T-helper 17 cell (primary cell): ENCODE data around the gene PROKR1. TPM values are rescaled to one million over a fixed set of nuclear protein-coding genes. Genes with fewer than 3 reads are reported as not detected.
"Not testable (repeated sequence)": the region's sequence is repeated elsewhere in the genome, so short reads cannot be mapped to it uniquely, and the experiment has no call there.

Source experiments
- ATAC-seq: fragments of 150-1000 bp; cut with Tn5 transposase; 2 replicates; pipeline ENCODE4 v1.10.0; 2021; ENCODE audit warnings: mild to moderate bottlenecking, moderate library complexity
- DNase-seq, 3 donors: peaks; one replicate each; pipeline versions ENCODE4 v3.0.0 to v3.0.0-alpha.2; 2020 to 2021
- H3K9me3 ChIP-seq: one replicate; pipeline ENCODE4 v1.7.0; 2013; ENCODE audit warnings: low read length, mild to moderate bottlenecking; ENCODE audit not compliant: control insufficient read depth, poor library complexity, severe bottlenecking
- H3K27ac Mint-ChIP-seq: one replicate; pipeline ENCODE4 v1.8.0; 2022; ENCODE audit warnings: mild to moderate bottlenecking, moderate library complexity, mixed read lengths
- H3K27me3 Mint-ChIP-seq: one replicate; pipeline ENCODE4 v1.8.0; 2022; ENCODE audit warnings: mixed read lengths
- H3K36me3 Mint-ChIP-seq: one replicate; pipeline ENCODE4 v1.8.0; 2022; ENCODE audit warnings: low read depth, mixed read lengths
- H3K4me1 Mint-ChIP-seq: one replicate; pipeline ENCODE4 v1.8.0; 2022; ENCODE audit warnings: mild to moderate bottlenecking, mixed read lengths
- H3K4me3 Mint-ChIP-seq: one replicate; pipeline ENCODE4 v1.8.0; 2022; ENCODE audit warnings: mild to moderate bottlenecking, moderate library complexity, mixed read lengths
- total RNA-seq, 4 donors: library from RNA in 2 of 4; stranded (reverse) in 2 of 4; gene quantifications; one replicate each; pipeline ENCODE4 v1.2.3 and lab custom pipeline; 2022 to 2026

PROKR1 gene
- total RNA-seq, 2 donors from 2014 or later, result not detected

GRCh38 chr2:68667371-68667770 is 24.0 kb downstream of the PROKR1 start:
- H3K27me3 Mint-ChIP-seq, result peaks cover 26% of the 10 kb centered on the region
- H3K27ac Mint-ChIP-seq, result no peak overlapping the region
- H3K9me3 ChIP-seq, result no peaks in the 10 kb centered on the region
- ATAC-seq (no peak), DNase-seq (no peak)
- no peak overlapping the region for H3K4me3 Mint-ChIP-seq
- H3K36me3 Mint-ChIP-seq, result peaks cover 8% of the 10 kb centered on the region
- H3K4me1 Mint-ChIP-seq, result no peaks in the 10 kb centered on the region

- Mint-ChIP-seq H3K4me1 (no peaks in the 10 kb centered on the region), H3K27me3 (peaks cover 11% of the 10 kb centered on the region), H3K36me3 (peaks cover 3% of the 10 kb centered on the region), H3K27ac (no peak overlapping the region), H3K4me3 (no peak overlapping the region)
- no peaks in the 10 kb centered on the region for H3K9me3 ChIP-seq
- no peak for DNase-seq
- ATAC-seq, result no peak
Measured at GRCh38 chr2:68669651-68670050, 26.3 kb downstream of the PROKR1 start.

GRCh38 chr2:68671961-68672360 is 28.6 kb downstream of the PROKR1 start:
- H3K27ac Mint-ChIP-seq, result no peak overlapping the region
- H3K9me3 ChIP-seq, result no peaks in the 10 kb centered on the region
- DNase-seq (no peak), ATAC-seq (no peak)
- peaks cover 3% of the 10 kb centered on the region for H3K36me3 Mint-ChIP-seq
- H3K4me1 Mint-ChIP-seq, result no peaks in the 10 kb centered on the region
- H3K27me3 Mint-ChIP-seq, result no peaks in the 10 kb centered on the region
- no peak overlapping the region for H3K4me3 Mint-ChIP-seq

- DNase-seq (no peak), ATAC-seq (no peak)
- H3K9me3 ChIP-seq, result no peaks in the 10 kb centered on the region
- H3K27me3 Mint-ChIP-seq, result no peaks in the 10 kb centered on the region
- no peaks in the 10 kb centered on the region for H3K4me1 Mint-ChIP-seq
- no peak overlapping the region for H3K4me3 Mint-ChIP-seq
- no peak overlapping the region for H3K27ac Mint-ChIP-seq
- peaks cover 3% of the 10 kb centered on the region for H3K36me3 Mint-ChIP-seq
Measured at GRCh38 chr2:68673631-68674030, 30.3 kb downstream of the PROKR1 start.

- H3K4me3 Mint-ChIP-seq, result no peak overlapping the region
- H3K27me3 Mint-ChIP-seq, result no peaks in the 10 kb centered on the region
- H3K36me3 Mint-ChIP-seq, result peaks cover 3% of the 10 kb centered on the region
Measured at GRCh38 chr2:68675470-68675869, 32.1 kb downstream of the PROKR1 start.

GRCh38 chr2:68677837-68678236 is 34.5 kb downstream of the PROKR1 start:
- ATAC-seq, H3K4me1 Mint-ChIP-seq: not testable (repeated sequence)
- H3K27me3 Mint-ChIP-seq, result peaks cover 16% of the 10 kb centered on the region

More at GRCh38 chr2:68675470-68675869, 32.1 kb downstream of the PROKR1 start:
- H3K4me1 Mint-ChIP-seq, result no peaks in the 10 kb centered on the region
- no peak overlapping the region for H3K27ac Mint-ChIP-seq
- DNase-seq (no peak), ATAC-seq (no peak)
- H3K9me3 ChIP-seq, result no peaks in the 10 kb centered on the region

GRCh38 chr2:68679166-68679916 is 36.0 kb downstream of the PROKR1 start:
- Mint-ChIP-seq H3K4me3 (peak overlapping the region; percentile 58), H3K27me3 (peaks cover 20% of the 10 kb centered on the region)
- not testable (repeated sequence) for DNase-seq, H3K4me1 Mint-ChIP-seq, H3K27ac Mint-ChIP-seq, H3K36me3 Mint-ChIP-seq, ATAC-seq, H3K9me3 ChIP-seq

More at GRCh38 chr2:68677837-68678236, 34.5 kb downstream of the PROKR1 start:
- not testable (repeated sequence) for H3K27ac Mint-ChIP-seq, H3K9me3 ChIP-seq, DNase-seq, H3K36me3 Mint-ChIP-seq, H3K4me3 Mint-ChIP-seq

- not testable (repeated sequence) for H3K9me3 ChIP-seq, ATAC-seq, H3K27ac Mint-ChIP-seq, H3K4me1 Mint-ChIP-seq, DNase-seq, H3K36me3 Mint-ChIP-seq
- H3K27me3 Mint-ChIP-seq, result peaks cover 20% of the 10 kb centered on the region
- H3K4me3 Mint-ChIP-seq, result peak overlapping the region; percentile 58
Measured at GRCh38 chr2:68679917-68680267, 36.5 kb downstream of the PROKR1 start.

GRCh38 chr2:68684197-68684596 is 40.8 kb downstream of the PROKR1 start:
- no peak for ATAC-seq
- Mint-ChIP-seq H3K27ac (no peak overlapping the region), H3K4me1 (no peaks in the 10 kb centered on the region), H3K27me3 (peaks cover 20% of the 10 kb centered on the region), H3K4me3 (no peak overlapping the region), H3K36me3 (peaks cover 3% of the 10 kb centered on the region)
- H3K9me3 ChIP-seq, result no peaks in the 10 kb centered on the region
- DNase-seq, result no peak

GRCh38 chr2:68686178-68686577 is 42.8 kb downstream of the PROKR1 start:
- Mint-ChIP-seq H3K27me3 (peaks cover 22% of the 10 kb centered on the region), H3K4me1 (peaks cover 5% of the 10 kb centered on the region), H3K27ac (no peak overlapping the region), H3K4me3 (no peak overlapping the region), H3K36me3 (peaks cover 3% of the 10 kb centered on the region)
- DNase-seq (no peak), ATAC-seq (no peak)
- no peaks in the 10 kb centered on the region for H3K9me3 ChIP-seq

- ATAC-seq (no peak), DNase-seq (no peak)
- peaks cover 14% of the 10 kb centered on the region for H3K27me3 Mint-ChIP-seq
- no peaks in the 10 kb centered on the region for H3K9me3 ChIP-seq
- H3K4me3 Mint-ChIP-seq, result no peak overlapping the region
- H3K4me1 Mint-ChIP-seq, result peaks cover 5% of the 10 kb centered on the region
- no peaks in the 10 kb centered on the region for H3K36me3 Mint-ChIP-seq
- no peak overlapping the region for H3K27ac Mint-ChIP-seq
Measured at GRCh38 chr2:68687018-68687417, 43.6 kb downstream of the PROKR1 start.

GRCh38 chr2:68689553-68690537 is 46.5 kb downstream of the PROKR1 start:
- DNase-seq, result no peak
- Mint-ChIP-seq H3K4me3 (peak overlapping the region; percentile 25), H3K27ac (no peak overlapping the region)

GRCh38 chr2:68690851-68691250 is 47.5 kb downstream of the PROKR1 start:
- peaks cover 19% of the 10 kb centered on the region for H3K27me3 Mint-ChIP-seq
- H3K36me3 Mint-ChIP-seq, result peaks cover 7% of the 10 kb centered on the region
- H3K27ac Mint-ChIP-seq, result no peak overlapping the region
- H3K9me3 ChIP-seq, result no peaks in the 10 kb centered on the region
- no peak for DNase-seq
- H3K4me1 Mint-ChIP-seq, result peaks cover 5% of the 10 kb centered on the region
- no peak for ATAC-seq
- H3K4me3 Mint-ChIP-seq, result no peak overlapping the region

More at GRCh38 chr2:68689553-68690537, 46.5 kb downstream of the PROKR1 start:
- Mint-ChIP-seq H3K27me3 (peaks cover 15% of the 10 kb centered on the region), H3K36me3 (peaks cover 7% of the 10 kb centered on the region), H3K4me1 (peaks cover 5% of the 10 kb centered on the region)
- peak; percentile 30 for ATAC-seq
- no peaks in the 10 kb centered on the region for H3K9me3 ChIP-seq
